Upper lobe of left lung (tissue), 6 donors: Measurements from ENCODE around the gene ADSS1. TPM values are rescaled to one million over a fixed set of nuclear protein-coding genes. Genes with fewer than 3 reads are reported as not detected.
A peak's percentile ranks its signal among the peaks of the same experiment; 100 is the strongest.

Experiments used
- ATAC-seq, 2 donors: fragments of 200-7000 bp; cut with Tn5 transposase; one replicate each; pipeline ENCODE4 v1.9.1; 2022; ENCODE audit warnings: mild to moderate bottlenecking in 2 of 2, moderate library complexity in 2 of 2; ENCODE audit not compliant: low FRiP score in 2 of 2
- DNase-seq, 2 donors: peaks; one replicate each; pipeline ENCODE4 v3.0.0-alpha.2; 2019 to 2020
- H3K27ac ChIP-seq, 4 donors: fragments of 200-600 bp; sonication (generic); one replicate each; pipeline ENCODE4 v1.5.1; 2016 to 2019
- H3K27me3 ChIP-seq, 4 donors: fragments of 200-600 bp; sonication (generic); one replicate each; pipeline ENCODE4 v1.5.1; 2017 to 2019
- H3K36me3 ChIP-seq, 4 donors: fragments of 200-600 bp; sonication (generic); one replicate each; pipeline ENCODE4 v1.5.1; 2016 to 2019
- H3K4me1 ChIP-seq, 4 donors: fragments of 200-600 bp; sonication (generic); one replicate each; pipeline ENCODE4 v1.5.1; 2018 to 2019
- H3K4me3 ChIP-seq, 4 donors: fragments of 200-600 bp; sonication (generic); one replicate each; pipeline ENCODE4 v1.5.1; 2017 to 2019; ENCODE audit warnings: mild to moderate bottlenecking in 2 of 4, moderate library complexity in 1 of 4
- H3K9me3 ChIP-seq, 4 donors: fragments of 200-600 bp; sonication (generic); one replicate each; pipeline ENCODE4 v1.5.1; 2018 to 2019
- CTCF ChIP-seq, 6 experiments: fragments of 450-650 bp in 4 of 6; fragments of 200-600 bp in 2 of 6; sonication (generic) in 2 of 6; IDR thresholded peaks; one replicate each; pipeline ENCODE4 v1.5.1; 2016 to 2019; ENCODE audit warnings: antibody characterized with exemption in 6 of 6
- EP300 ChIP-seq, 4 donors: sonication (generic); formaldehyde crosslinking; IDR thresholded peaks; one replicate each; pipeline ENCODE4 v1.5.1; 2017; ENCODE audit warnings: antibody characterized with exemption in 4 of 4, control low read depth in 2 of 4
- POLR2A ChIP-seq, 4 donors: fragments of 450-650 bp; IDR thresholded peaks; one replicate each; pipeline ENCODE4 v1.5.1; 2016 to 2017; ENCODE audit warnings: antibody characterized with exemption in 4 of 4, mild to moderate bottlenecking in 2 of 4
- POLR2AphosphoS5 ChIP-seq, 2 donors: sonication (generic); formaldehyde crosslinking; IDR thresholded peaks; one replicate each; pipeline ENCODE4 v1.5.1; 2017; ENCODE audit warnings: antibody characterized with exemption in 2 of 2
- WGBS, 2 donors: methylation state at CpG; one replicate each; pipeline ENCODE4 v1.1.5; 2017 to 2018; 5-methylcytosine and 5-hydroxymethylcytosine counted together
- total RNA-seq, 6 donors: library from RNA; depleted of rRNA in 4 of 6; stranded (reverse); fragments of >200 nt in 4 of 6; gene quantifications; one replicate each; pipeline versions ENCODE4 v1.1.0 to v1.2.1, GENCODE V29; 2016 to 2021
- donor health status: DM: no; HTN: no; CAD: no; lungs with moderate emphysema.
- donor health status: DM: no; HTN: yes; CAD: no; lungs with severe emphysema.

The ADSS1 gene
- total RNA-seq, 6 donors from 2014 or later, result 4.9 to 34.6 (median 6.2) TPM

GRCh38 chr14:104766863-104767633 is 43.0 kb downstream of the ADSS1 start:
- Histone ChIP-seq H3K27ac (peak overlapping the region in 3 of 4 donors; percentile 16 to 73 (median 65)), H3K9me3 (peaks cover 0 to 6% (median 3%) of the 10 kb centered on the region in 4 donors), H3K4me1 (peaks cover 7 to 16% (median 14%) of the 10 kb centered on the region in 4 donors), H3K36me3 (peaks cover 0 to 24% (median 22%) of the 10 kb centered on the region in 4 donors), H3K27me3 (no peaks in the 10 kb centered on the region), H3K4me3 (no peak overlapping the region)
- TF ChIP-seq POLR2AphosphoS5 (IDR thresholded peaks at IDR 0.05) (no peak), CTCF (IDR thresholded peaks at IDR 0.05) (no peak), POLR2A (IDR thresholded peaks at IDR 0.05) (no peak), EP300 (IDR thresholded peaks at IDR 0.05) (no peak)
- 66 to 71% methylated on average over 10 to 15 of the region's 15 CpGs for WGBS, 2 donors
- peak in 1 of 2 donors; percentile 48 for DNase-seq
- no peak for ATAC-seq

- Histone ChIP-seq H3K27me3 (no peaks in the 10 kb centered on the region), H3K36me3 (peaks cover 0 to 29% (median 27%) of the 10 kb centered on the region in 4 donors), H3K27ac (peak overlapping the region in 2 of 4 donors; percentile 65 to 73), H3K4me3 (no peak overlapping the region), H3K4me1 (peaks cover 7 to 16% (median 14%) of the 10 kb centered on the region in 4 donors), H3K9me3 (peaks cover 0 to 6% (median 3%) of the 10 kb centered on the region in 4 donors)
- no peak for DNase-seq
- 75 to 86% methylated on average over 4 to 5 of the region's 5 CpGs for WGBS, 2 donors
- TF ChIP-seq EP300 (IDR thresholded peaks at IDR 0.05) (no peak), POLR2A (IDR thresholded peaks at IDR 0.05) (no peak), POLR2AphosphoS5 (IDR thresholded peaks at IDR 0.05) (no peak), CTCF (IDR thresholded peaks at IDR 0.05) (no peak)
- ATAC-seq, result no peak
Measured at GRCh38 chr14:104767634-104767918, 43.5 kb downstream of the ADSS1 start.

DNA sequence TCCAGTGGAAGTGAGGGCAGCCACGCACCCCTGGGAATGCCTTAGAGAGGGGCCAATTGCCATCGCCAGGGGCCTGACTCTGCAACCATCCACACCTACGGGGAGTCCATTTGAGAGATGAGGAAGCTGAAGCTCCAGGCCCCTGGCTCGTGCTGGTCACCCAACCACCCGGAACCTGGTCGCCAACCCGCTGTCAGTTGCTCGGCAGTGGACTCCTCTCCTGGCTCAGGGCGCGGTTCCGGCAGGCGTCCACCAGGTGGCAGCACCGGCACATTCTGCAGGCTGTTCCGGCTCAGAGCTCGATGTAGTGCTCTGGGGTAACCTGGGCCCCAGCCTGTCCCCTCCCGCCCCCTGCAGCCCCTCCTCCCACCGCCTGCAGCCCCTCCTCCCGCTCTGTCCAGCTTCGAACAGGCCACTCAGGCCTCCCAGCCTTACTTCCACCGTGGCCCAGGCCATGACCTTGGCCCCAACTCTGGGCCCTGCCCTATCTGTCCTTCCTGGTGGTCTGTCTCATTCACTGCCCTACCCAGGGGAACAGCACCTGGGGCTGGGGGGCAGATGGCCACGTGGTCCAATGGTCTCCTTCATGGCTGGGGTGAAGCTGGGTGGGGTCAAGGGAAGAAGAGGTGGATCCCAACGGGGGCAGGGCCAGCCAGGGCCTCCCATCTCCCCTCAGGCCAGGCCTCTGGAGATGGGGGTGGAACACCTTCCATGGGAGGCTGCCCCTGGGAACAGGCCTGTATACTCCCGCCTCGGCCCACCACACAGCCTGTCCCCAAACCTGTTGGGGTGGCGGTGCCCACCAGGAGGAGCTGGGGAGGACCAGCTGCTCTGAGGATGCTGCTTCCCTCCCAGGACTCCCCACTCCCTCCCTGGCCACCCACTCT is 44.7 kb downstream of the ADSS1 start:
- peak overlapping the region in 3 of 4 donors; percentile 42 to 65 (median 42) for H3K27ac ChIP-seq
- peaks cover 0 to 40% (median 38%) of the 10 kb centered on the region in 4 donors for H3K36me3 ChIP-seq
- ATAC-seq, result peak; percentile 90 to 95
- H3K9me3 ChIP-seq, result peaks cover 0 to 6% (median 3%) of the 10 kb centered on the region in 4 donors
- DNase-seq, result peak; percentile 92 to 98
- no peaks in the 10 kb centered on the region for H3K27me3 ChIP-seq
- peaks cover 7 to 16% (median 14%) of the 10 kb centered on the region in 4 donors for H3K4me1 ChIP-seq
- TF ChIP-seq EP300 (IDR thresholded peaks at IDR 0.05) (no peak), CTCF (IDR thresholded peaks at IDR 0.05) (peak; percentile 94 to 99 (median 96))
- H3K4me3 ChIP-seq, result no peak overlapping the region
- 15 to 54% methylated on average over 5 to 21 of the region's 25 CpGs for WGBS, 2 donors

DNA sequence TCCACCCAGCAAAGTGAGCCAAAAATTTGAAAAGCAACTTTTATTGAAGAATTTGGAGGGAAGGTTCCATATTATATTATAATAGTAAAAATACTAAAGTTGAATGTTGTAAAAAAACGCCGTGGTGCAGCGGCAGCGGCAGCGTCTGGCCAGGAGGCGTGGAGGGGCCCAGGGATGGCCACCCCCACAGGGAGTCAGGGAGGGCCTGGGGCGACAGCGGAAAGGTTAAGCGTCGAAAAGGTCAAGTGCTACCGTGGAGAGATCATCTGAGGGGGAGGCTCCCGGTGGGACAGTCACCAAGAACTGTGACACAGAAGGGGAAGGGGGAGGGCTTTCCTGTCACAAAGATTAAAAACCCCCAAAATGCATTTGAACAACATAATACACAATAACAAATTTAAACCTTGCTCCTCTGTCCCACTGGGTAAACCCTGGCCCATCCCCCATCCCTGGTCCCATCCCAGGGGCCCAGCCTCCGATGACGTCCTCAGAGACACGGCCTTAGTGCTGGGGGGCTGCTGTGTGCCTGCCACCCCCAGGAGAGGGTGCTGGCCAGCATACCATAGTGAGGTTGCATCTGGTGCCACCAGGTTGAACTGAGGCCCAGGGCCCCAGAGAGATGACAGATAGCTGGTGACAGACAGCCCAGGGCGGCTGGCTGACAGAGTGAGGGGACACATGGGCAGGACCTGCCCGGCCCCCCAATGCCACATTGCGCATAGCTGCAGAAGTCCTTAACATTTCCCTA is 45.5 kb downstream of the ADSS1 start:
- Histone ChIP-seq H3K9me3 (peaks cover 0 to 6% (median 3%) of the 10 kb centered on the region in 4 donors), H3K4me3 (no peak overlapping the region), H3K36me3 (peaks cover 0 to 48% (median 44%) of the 10 kb centered on the region in 4 donors), H3K4me1 (peaks cover 7 to 22% (median 16%) of the 10 kb centered on the region in 4 donors), H3K27ac (peak overlapping the region in 2 of 4 donors; percentile 42), H3K27me3 (no peaks in the 10 kb centered on the region)
- DNase-seq, result peak in 1 of 2 donors; percentile 59
- TF ChIP-seq EP300 (IDR thresholded peaks at IDR 0.05), result no peak
- no peak for ATAC-seq
- WGBS, 2 donors, result 76 to 84% methylated on average over 16 to 18 of the region's 18 CpGs
